ENCODE results near the gene BBC3.
A peak's percentile ranks its signal among the peaks of the same experiment; 100 is the strongest.

The BBC3 gene

GRCh38 chr19:47195434-47195833, 35.6 kb downstream of the BBC3 start:
- no peak for DNase-seq (ENCODE audit: low read depth)

GRCh38 chr19:47190167-47190727, 40.8 kb downstream of the BBC3 start:
- DNase-seq (ENCODE audit: low read depth), result peak; percentile 44

- DNase-seq (ENCODE audit: low read depth), result no peak
Observed at GRCh38 chr19:47188507-47189033, 42.4 kb downstream of the BBC3 start.

GRCh38 chr19:47187797-47188196, 43.2 kb downstream of the BBC3 start:
- DNase-seq (ENCODE audit: low read depth), result no peak

GRCh38 chr19:47187335-47187655, 43.7 kb downstream of the BBC3 start:
- no peak for DNase-seq (ENCODE audit: low read depth)

- DNase-seq (ENCODE audit: low read depth), result peak; percentile 59
Observed at GRCh38 chr19:47186446-47187334, 44.3 kb downstream of the BBC3 start.

- DNase-seq (ENCODE audit: low read depth), result no peak
Observed at GRCh38 chr19:47183601-47184000, 47.4 kb downstream of the BBC3 start.

GRCh38 chr19:47179653-47180310, 51.2 kb downstream of the BBC3 start:
- DNase-seq (ENCODE audit: low read depth), result no peak

- DNase-seq (ENCODE audit: low read depth), result no peak
Observed at GRCh38 chr19:47176627-47177090, 54.3 kb downstream of the BBC3 start.

GRCh38 chr19:47176071-47176626, 54.9 kb downstream of the BBC3 start:
- no peak for DNase-seq (ENCODE audit: low read depth)

GRCh38 chr19:47172666-47173455, 58.1 kb downstream of the BBC3 start:
- DNase-seq (ENCODE audit: low read depth), result no peak
